ENCODE measurements around the gene C12orf57.

Gene C12orf57

DNA sequence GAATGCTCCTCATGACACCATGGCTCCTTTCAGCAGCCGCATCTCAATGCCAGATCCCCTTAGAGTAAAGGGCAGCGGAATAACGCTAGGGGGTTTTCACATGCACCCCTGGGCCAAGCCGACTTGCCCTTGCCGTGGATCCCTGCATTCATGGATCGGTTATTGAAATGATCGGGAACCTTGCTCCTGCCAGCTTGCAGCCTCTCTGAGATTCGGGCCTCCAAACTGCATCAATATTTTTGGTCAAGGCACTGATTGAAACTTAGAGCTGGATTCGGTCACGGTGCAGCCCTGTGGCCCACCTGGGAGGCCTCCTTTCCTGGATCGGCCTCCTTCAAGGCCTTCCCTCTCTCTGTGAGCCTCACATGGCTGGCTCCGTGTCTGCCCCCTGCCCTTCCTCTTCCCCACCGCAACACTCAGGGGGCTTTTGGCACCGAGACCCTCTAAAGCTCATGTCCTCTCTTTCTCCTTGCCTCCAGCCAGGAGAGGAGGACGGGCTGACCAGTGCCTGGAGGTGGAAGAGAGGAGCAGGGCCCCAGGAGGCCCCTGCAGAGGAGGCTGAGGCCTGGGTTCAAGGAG lies 9.1 kb downstream of the C12orf57 start:
- POLR2A ChIA-PET, result interaction anchor here (1.8 to 3.3 kb wide), 2 partner anchors 9 kb away, joined by 15 to 21 read pairs; partner anchors contain the start of genes C12orf57 and RNU7-1
- DNase-seq (ENCODE audit: extremely low spot score), result no peak
- TF ChIP-seq ELF4 (IDR thresholded peaks at IDR 0.05) (no peak), ARNT (IDR thresholded peaks at IDR 0.05) (no peak)
- CTCF ChIA-PET, result interaction anchor here (1.0 to 1.1 kb wide), 2 partner anchors 9 to 12 kb away, joined by 4 to 5 read pairs; no protein-coding TSS in a partner anchor

GRCh38 chr12:6953442-6954315 lies 9.9 kb downstream of the C12orf57 start:
- no peak for DNase-seq (ENCODE audit: extremely low spot score)
- CTCF ChIA-PET, result interaction anchor here (0.7 kb wide), 1 partner anchor 200 kb away, joined by 3 read pairs; no protein-coding TSS in a partner anchor
- POLR2A ChIA-PET, result interaction anchor here (1.8 to 13.3 kb wide), 4 partner anchors 8 to 16 kb away, joined by 4 to 450 read pairs (median 18); partner anchors contain the start of genes C12orf57 and RNU7-1
- TF ChIP-seq FOXK2 (IDR thresholded peaks at IDR 0.05) (no peak), TARDBP (IDR thresholded peaks at IDR 0.05) (no peak), NFRKB (IDR thresholded peaks at IDR 0.05) (no peak), SP1 (IDR thresholded peaks at IDR 0.05) (no peak), L3MBTL2 (conservative IDR thresholded peaks at IDR 0.05) (no peak), CTBP1 (IDR thresholded peaks at IDR 0.05; ENCODE audit: borderline replicate concordance) (no peak)
- TF ChIP-seq, protein P1, sequence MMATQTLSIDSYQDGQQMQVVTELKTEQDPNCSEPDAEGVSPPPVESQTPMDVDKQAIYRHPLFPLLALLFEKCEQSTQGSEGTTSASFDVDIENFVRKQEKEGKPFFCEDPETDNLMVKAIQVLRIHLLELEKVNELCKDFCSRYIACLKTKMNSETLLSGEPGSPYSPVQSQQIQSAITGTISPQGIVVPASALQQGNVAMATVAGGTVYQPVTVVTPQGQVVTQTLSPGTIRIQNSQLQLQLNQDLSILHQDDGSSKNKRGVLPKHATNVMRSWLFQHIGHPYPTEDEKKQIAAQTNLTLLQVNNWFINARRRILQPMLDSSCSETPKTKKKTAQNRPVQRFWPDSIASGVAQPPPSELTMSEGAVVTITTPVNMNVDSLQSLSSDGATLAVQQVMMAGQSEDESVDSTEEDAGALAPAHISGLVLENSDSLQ (IDR thresholded peaks at IDR 0.05), result no peak

GRCh38 chr12:6954316-6955107 lies 10.7 kb downstream of the C12orf57 start:
- ChIA-PET CTCF (interaction anchor here (0.7 kb wide), 1 partner anchor 201 kb away, joined by 3 read pairs; no protein-coding TSS in a partner anchor), POLR2A (interaction anchor here (2.1 to 13.3 kb wide), 2 partner anchors 8 to 15 kb away, joined by 4 to 450 read pairs; partner anchors contain the start of genes C12orf57 and RNU7-1)
- no peak for DNase-seq (ENCODE audit: extremely low spot score)
- TF ChIP-seq ARNT (IDR thresholded peaks at IDR 0.05) (no peak), FOXA1 (IDR thresholded peaks at IDR 0.05) (no peak), ELF4 (IDR thresholded peaks at IDR 0.05) (no peak), SP1 (IDR thresholded peaks at IDR 0.05) (no peak), FOXM1 (IDR thresholded peaks at IDR 0.05; ENCODE audit: borderline replicate concordance) (no peak), HDGF (IDR thresholded peaks at IDR 0.05; ENCODE audit: borderline replicate concordance) (no peak), LEF1 (IDR thresholded peaks at IDR 0.05; ENCODE audit: borderline replicate concordance) (no peak), FOXK2 (IDR thresholded peaks at IDR 0.05) (no peak), ZNF384 (IDR thresholded peaks at IDR 0.05) (no peak), CTBP1 (IDR thresholded peaks at IDR 0.05; ENCODE audit: borderline replicate concordance) (no peak)
- TF ChIP-seq, protein P1 (IDR thresholded peaks at IDR 0.05), result no peak

- ChIA-PET POLR2A (interaction anchor here (2.1 to 13.3 kb wide), 2 partner anchors 9 to 14 kb away, joined by 4 to 450 read pairs; partner anchors contain the start of genes C12orf57 and RNU7-1), CTCF (interaction anchor here (1.1 kb wide), 1 partner anchor 9 kb away, joined by 3 read pairs; no protein-coding TSS in a partner anchor)
- DNase-seq (ENCODE audit: extremely low spot score), result no peak
- TF ChIP-seq L3MBTL2 (conservative IDR thresholded peaks at IDR 0.05) (no peak), ELF4 (IDR thresholded peaks at IDR 0.05) (no peak), BHLHE40 (IDR thresholded peaks at IDR 0.05; ENCODE audit: borderline replicate concordance) (no peak), HDGF (IDR thresholded peaks at IDR 0.05; ENCODE audit: borderline replicate concordance) (no peak), CTBP1 (IDR thresholded peaks at IDR 0.05; ENCODE audit: borderline replicate concordance) (no peak), LEF1 (IDR thresholded peaks at IDR 0.05; ENCODE audit: borderline replicate concordance) (no peak), ZNF384 (IDR thresholded peaks at IDR 0.05) (no peak), FOXM1 (IDR thresholded peaks at IDR 0.05; ENCODE audit: borderline replicate concordance) (no peak), ARNT (IDR thresholded peaks at IDR 0.05) (no peak), TARDBP (IDR thresholded peaks at IDR 0.05) (no peak), SUZ12 (IDR thresholded peaks at IDR 0.05) (no peak), FOXA1 (IDR thresholded peaks at IDR 0.05) (no peak), NFRKB (IDR thresholded peaks at IDR 0.05) (no peak), FOXK2 (IDR thresholded peaks at IDR 0.05) (no peak), SP1 (IDR thresholded peaks at IDR 0.05) (no peak)
- TF ChIP-seq, protein P1 (IDR thresholded peaks at IDR 0.05), result no peak
Measured at GRCh38 chr12:6955108-6956020, 11.5 kb downstream of the C12orf57 start.

All from HEK293T (cell line).